ENCODE data around the gene CAP2. TPM values are rescaled to one million over a fixed set of nuclear protein-coding genes. Genes with fewer than 3 reads are reported as not detected.

The CAP2 gene
- total RNA-seq, 1 experiment from 2014 or later, result 37.0 TPM

- POLR2A ChIA-PET, result no interaction called here
Measured at GRCh38 chr6:17469006-17469832, 75.8 kb downstream of the CAP2 start.

GRCh38 chr6:17470202-17470937 lies 77.0 kb downstream of the CAP2 start:
- ChIA-PET CTCF (interaction anchor here (0.7 kb wide), 1 partner anchor 130 kb away, joined by 3 read pairs; the partner anchor contains the start of gene FAM8A1), POLR2A (no interaction called here)
- Histone ChIP-seq H3K4me1 (ENCODE audit: control insufficient read depth, insufficient read depth, low read length) (peaks cover 13% of the 10 kb centered on the region; the same call in 1 of the 2 replicates), H3K36me3 (ENCODE audit: control insufficient read depth, insufficient read depth, low read length) (no peaks in the 10 kb centered on the region; the same call in 1 of the 2 replicates), H3K27me3 (ENCODE audit: control insufficient read depth, insufficient read depth, low read length) (no peaks in the 10 kb centered on the region), H3K27ac (ENCODE audit: low read length) (no peak overlapping the region), H3K4me3 (ENCODE audit: low read depth in 2 of 2, low read length in 2 of 2) (no peak overlapping the region), H3K9me3 (ENCODE audit: control insufficient read depth, insufficient read depth, low read depth, low read length) (no peaks in the 10 kb centered on the region)
- intact Hi-C loops (cut with micrococcal nuclease; ENCODE audit: unreplicated experiment) (no loop called here), in situ Hi-C loops (cut with HindIII; ENCODE audit: low pct_unique_long_range_greater_than_20kb, low sequenced_read_pairs) (no loop called here)
- TF ChIP-seq CTCF (IDR thresholded peaks at IDR 0.05), result no peak
- no TSS peak for BruUV-seq (replicated peaks)
- DNase-seq (ENCODE audit: low read depth, low spot score) (no peak), ATAC-seq (no peak)

More at GRCh38 chr6:17469006-17469832, 75.8 kb downstream of the CAP2 start:
- TF ChIP-seq CTCF (IDR thresholded peaks at IDR 0.05) (peak; percentile 8; the same call in 1 of the 2 replicates), SIN3A (IDR thresholded peaks at IDR 0.05; ENCODE audit: borderline replicate concordance, insufficient read depth, low read depth, low read length) (no peak)
- Histone ChIP-seq H3K27me3 (ENCODE audit: control insufficient read depth, insufficient read depth, low read length) (no peaks in the 10 kb centered on the region), H3K9me3 (ENCODE audit: control insufficient read depth, insufficient read depth, low read depth, low read length) (no peaks in the 10 kb centered on the region), H3K4me1 (ENCODE audit: control insufficient read depth, insufficient read depth, low read length) (peaks cover 13% of the 10 kb centered on the region; the same call in 1 of the 2 replicates), H3K36me3 (ENCODE audit: control insufficient read depth, insufficient read depth, low read length) (no peaks in the 10 kb centered on the region; the same call in 1 of the 2 replicates), H3K4me3 (ENCODE audit: low read depth in 2 of 2, low read length in 2 of 2) (no peak overlapping the region), H3K27ac (ENCODE audit: low read length) (no peak overlapping the region)
- DNase-seq (ENCODE audit: low read depth, low spot score) (no peak), ATAC-seq (no peak)
- CTCF ChIA-PET, result interaction anchor here (0.7 kb wide), 1 partner anchor 131 kb away, joined by 3 read pairs; the partner anchor contains the start of gene FAM8A1
- intact Hi-C loops (cut with micrococcal nuclease; ENCODE audit: unreplicated experiment), result no loop called here
- in situ Hi-C loops (cut with HindIII; ENCODE audit: low pct_unique_long_range_greater_than_20kb, low sequenced_read_pairs), result no loop called here
- BruUV-seq (replicated peaks), result no TSS peak

- Histone ChIP-seq H3K4me3 (ENCODE audit: low read depth in 2 of 2, low read length in 2 of 2) (no peak overlapping the region), H3K27me3 (ENCODE audit: control insufficient read depth, insufficient read depth, low read length) (no peaks in the 10 kb centered on the region), H3K9me3 (ENCODE audit: control insufficient read depth, insufficient read depth, low read depth, low read length) (no peaks in the 10 kb centered on the region), H3K27ac (ENCODE audit: low read length) (no peak overlapping the region), H3K4me1 (ENCODE audit: control insufficient read depth, insufficient read depth, low read length) (peaks cover 13% of the 10 kb centered on the region; the same call in 1 of the 2 replicates), H3K36me3 (ENCODE audit: control insufficient read depth, insufficient read depth, low read length) (no peaks in the 10 kb centered on the region; the same call in 1 of the 2 replicates)
- intact Hi-C loops (cut with micrococcal nuclease; ENCODE audit: unreplicated experiment) (no loop called here), in situ Hi-C loops (cut with HindIII; ENCODE audit: low pct_unique_long_range_greater_than_20kb, low sequenced_read_pairs) (no loop called here)
- BruUV-seq (replicated peaks), result no TSS peak
- ChIA-PET CTCF (no interaction called here), POLR2A (no interaction called here)
- DNase-seq (ENCODE audit: low read depth, low spot score), result no peak
- ATAC-seq, result no peak
- TF ChIP-seq CTCF (IDR thresholded peaks at IDR 0.05) (no peak), TCF7L2 (IDR thresholded peaks at IDR 0.05; ENCODE audit: low read depth, low read length) (no peak), REST (IDR thresholded peaks at IDR 0.05; ENCODE audit: insufficient read depth in 1 of 2, low read depth in 2 of 2, low read length in 1 of 2) (no peak), SIN3A (IDR thresholded peaks at IDR 0.05; ENCODE audit: borderline replicate concordance, insufficient read depth, low read depth, low read length) (no peak), POLR2AphosphoS5 (IDR thresholded peaks at IDR 0.05; ENCODE audit: low read depth, low read length) (no peak)
Measured at GRCh38 chr6:17470938-17471327, 77.5 kb downstream of the CAP2 start.
